OCI-LY3 (cell line): ENCODE data around the gene LTBR.

Source experiments
- H2AFZ ChIP-seq: fragments of 200-600, 300-600 bp; shearing (Covaris generic); 2 replicates; pipeline ENCODE4 v1.6.0; 2014; ENCODE audit warnings: antibody characterized with exemption, low read depth, low read length
- H3K27ac ChIP-seq: fragments of 200-600, 300-600 bp; sonication (generic); 2 replicates; pipeline ENCODE4 v1.5.1; 2014; ENCODE audit warnings: mild to moderate bottlenecking, low read length, moderate library complexity, mixed read lengths
- H3K27me3 ChIP-seq: fragments of 200-600, 300-600 bp; sonication (generic); 2 replicates; pipeline ENCODE4 v1.6.1; 2014; ENCODE audit warnings: low read depth, low read length, mixed read lengths
- H3K36me3 ChIP-seq: fragments of 200-600, 300-600 bp; sonication (generic); replicated peaks from 2 replicates; pipeline ENCODE3; 2014; ENCODE audit warnings: low read depth, low read length, mixed read lengths
- H3K4me1 ChIP-seq: fragments of 300-600, 200-600 bp; sonication (generic); 2 replicates; pipeline ENCODE4 v1.6.1; 2014; ENCODE audit warnings: low read length, mixed read lengths
- H3K4me2 ChIP-seq: fragments of 200-600, 300-600 bp; sonication (generic); 2 replicates; pipeline ENCODE4 v1.6.1; 2014; ENCODE audit warnings: low read length, mixed read lengths
- H3K4me3 ChIP-seq: fragments of 300-600, 200-600 bp; sonication (generic); 2 replicates; pipeline ENCODE4 v1.5.1; 2014; ENCODE audit warnings: antibody characterized with exemption, mild to moderate bottlenecking, low read length, moderate library complexity
- H3K79me2 ChIP-seq: fragments of 300-600, 200-600 bp; shearing (Covaris generic); 2 replicates; pipeline ENCODE4 v1.6.1; 2014; ENCODE audit warnings: mild to moderate bottlenecking, low read length, mixed read lengths
- H3K9ac ChIP-seq: fragments of 300-600, 200-600 bp; shearing (Covaris generic); 2 replicates; pipeline ENCODE4 v1.6.0; 2014; ENCODE audit warnings: mild to moderate bottlenecking, low read length, moderate library complexity
- H3K9me3 ChIP-seq: fragments of 200-600, 300-600 bp; shearing (Covaris generic); 2 replicates; pipeline ENCODE4 v1.6.1; 2014; ENCODE audit warnings: low read length, mixed read lengths; ENCODE audit not compliant: insufficient read depth
- H4K20me1 ChIP-seq: fragments of 200-600, 300-600 bp; sonication (generic); 2 replicates; pipeline ENCODE4 v1.6.1; 2016; ENCODE audit warnings: low read length, mixed read lengths; ENCODE audit not compliant: insufficient read depth
- CTCF ChIP-seq: fragments of 200-600, 300-600 bp; sonication (generic); IDR thresholded peaks from 2 replicates; pipeline ENCODE4 v1.5.1; 2014; ENCODE audit warnings: antibody characterized with exemption, low read length, low read depth
- EZH2phosphoT487 ChIP-seq: fragments of 200-600 bp; shearing (Covaris generic); IDR thresholded peaks from 2 replicates; pipeline ENCODE4 v1.6.1; 2018; ENCODE audit warnings: antibody characterized with exemption, mixed run types, low read depth

The LTBR gene

GRCh38 chr12:6356374-6356820 lies 27.6 kb upstream of the LTBR start:
- Histone ChIP-seq H3K79me2 (no peaks in the 10 kb centered on the region), H3K36me3 (no peaks in the 10 kb centered on the region), H3K4me1 (no peaks in the 10 kb centered on the region), H3K4me3 (no peak overlapping the region), H3K9me3 (no peaks in the 10 kb centered on the region), H3K4me2 (no peak overlapping the region), H3K9ac (no peak overlapping the region), H4K20me1 (no peaks in the 10 kb centered on the region), H3K27me3 (peaks cover 35% of the 10 kb centered on the region), H2AFZ (no peak overlapping the region), H3K27ac (no peak overlapping the region)
- TF ChIP-seq CTCF (no peak), EZH2phosphoT487 (no peak)

GRCh38 chr12:6358881-6359280 lies 25.1 kb upstream of the LTBR start:
- H3K79me2 ChIP-seq = no peaks in the 10 kb centered on the region
- H3K4me2 ChIP-seq = no peak overlapping the region
- no peak overlapping the region for H3K9ac ChIP-seq
- no peaks in the 10 kb centered on the region for H3K4me1 ChIP-seq
- peaks cover 35% of the 10 kb centered on the region for H3K27me3 ChIP-seq
- H3K4me3 ChIP-seq = no peak overlapping the region
- H2AFZ ChIP-seq = no peak overlapping the region
- no peaks in the 10 kb centered on the region for H4K20me1 ChIP-seq
- H3K27ac ChIP-seq = no peak overlapping the region
- H3K36me3 ChIP-seq = no peaks in the 10 kb centered on the region
- TF ChIP-seq EZH2phosphoT487 (no peak), CTCF (no peak)
- H3K9me3 ChIP-seq = no peaks in the 10 kb centered on the region

DNA sequence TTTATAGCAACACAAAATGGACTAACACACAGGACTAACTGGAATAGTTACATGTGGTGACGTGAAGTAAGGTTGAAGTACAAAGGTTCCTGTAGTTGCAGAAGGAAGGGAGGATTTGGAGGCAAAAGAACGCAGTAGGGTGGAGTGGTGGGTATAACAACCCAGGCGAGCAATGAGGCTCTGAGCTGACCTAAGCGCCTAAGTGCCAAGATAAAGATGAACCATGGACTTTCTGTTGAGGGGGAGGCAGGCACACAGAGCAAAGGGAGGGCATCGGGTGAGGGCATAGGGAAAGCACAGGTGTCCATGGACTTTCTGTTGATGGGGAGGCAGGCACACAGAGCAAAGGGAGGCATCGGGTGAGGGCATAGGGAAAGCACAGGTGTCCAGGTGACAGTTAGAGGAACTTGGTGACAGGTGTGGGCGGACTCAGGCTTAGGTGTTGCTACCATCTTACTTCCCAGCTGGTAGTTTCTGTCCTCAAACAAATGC lies 23.8 kb upstream of the LTBR start:
- no peak overlapping the region for H3K27ac ChIP-seq
- H3K36me3 ChIP-seq = no peaks in the 10 kb centered on the region
- H3K9ac ChIP-seq = no peak overlapping the region
- no peaks in the 10 kb centered on the region for H4K20me1 ChIP-seq
- H3K4me3 ChIP-seq = no peak overlapping the region
- no peaks in the 10 kb centered on the region for H3K9me3 ChIP-seq
- H2AFZ ChIP-seq = no peak overlapping the region
- H3K27me3 ChIP-seq = peaks cover 32% of the 10 kb centered on the region
- no peak overlapping the region for H3K4me2 ChIP-seq
- no peak for TF ChIP-seq CTCF
- H3K79me2 ChIP-seq = no peaks in the 10 kb centered on the region
- no peaks in the 10 kb centered on the region for H3K4me1 ChIP-seq

GRCh38 chr12:6360578-6361490 lies 23.1 kb upstream of the LTBR start:
- peaks cover 25% of the 10 kb centered on the region for H3K27me3 ChIP-seq
- H3K4me3 ChIP-seq = no peak overlapping the region
- TF ChIP-seq CTCF (no peak), EZH2phosphoT487 (no peak)
- no peaks in the 10 kb centered on the region for H3K36me3 ChIP-seq
- H3K4me1 ChIP-seq = no peaks in the 10 kb centered on the region
- H3K9ac ChIP-seq = no peak overlapping the region
- H2AFZ ChIP-seq = no peak overlapping the region
- H3K4me2 ChIP-seq = no peak overlapping the region
- H3K79me2 ChIP-seq = no peaks in the 10 kb centered on the region
- H3K27ac ChIP-seq = no peak overlapping the region
- no peaks in the 10 kb centered on the region for H4K20me1 ChIP-seq
- no peaks in the 10 kb centered on the region for H3K9me3 ChIP-seq
